ENCODE measurements around the gene CRLF1.

CRLF1 gene

GRCh38 chr19:18559685-18560084 lies 46.9 kb downstream of the CRLF1 start:
- H3K9me2 ChIP-seq (replicated peaks; ENCODE audit: insufficient read depth, low read length) = no peaks in the 10 kb centered on the region
- H3K27me3 ChIP-seq (replicated peaks; ENCODE audit: insufficient read depth, low read length) = no peaks in the 10 kb centered on the region
- H3K4me1 ChIP-seq (ENCODE audit: low read length) = 0 out of 2 replicates have a peak, but pooled peaks cover 3% of the 10 kb centered on the region
- no peaks in the 10 kb centered on the region for H3K36me3 ChIP-seq (replicated peaks; ENCODE audit: insufficient read depth, low read length)
- no peak overlapping the region for H3K9ac ChIP-seq (ENCODE audit: low read length)
- no peak overlapping the region for H3K27ac ChIP-seq (ENCODE audit: low read length)
- TF ChIP-seq, protein P1, sequence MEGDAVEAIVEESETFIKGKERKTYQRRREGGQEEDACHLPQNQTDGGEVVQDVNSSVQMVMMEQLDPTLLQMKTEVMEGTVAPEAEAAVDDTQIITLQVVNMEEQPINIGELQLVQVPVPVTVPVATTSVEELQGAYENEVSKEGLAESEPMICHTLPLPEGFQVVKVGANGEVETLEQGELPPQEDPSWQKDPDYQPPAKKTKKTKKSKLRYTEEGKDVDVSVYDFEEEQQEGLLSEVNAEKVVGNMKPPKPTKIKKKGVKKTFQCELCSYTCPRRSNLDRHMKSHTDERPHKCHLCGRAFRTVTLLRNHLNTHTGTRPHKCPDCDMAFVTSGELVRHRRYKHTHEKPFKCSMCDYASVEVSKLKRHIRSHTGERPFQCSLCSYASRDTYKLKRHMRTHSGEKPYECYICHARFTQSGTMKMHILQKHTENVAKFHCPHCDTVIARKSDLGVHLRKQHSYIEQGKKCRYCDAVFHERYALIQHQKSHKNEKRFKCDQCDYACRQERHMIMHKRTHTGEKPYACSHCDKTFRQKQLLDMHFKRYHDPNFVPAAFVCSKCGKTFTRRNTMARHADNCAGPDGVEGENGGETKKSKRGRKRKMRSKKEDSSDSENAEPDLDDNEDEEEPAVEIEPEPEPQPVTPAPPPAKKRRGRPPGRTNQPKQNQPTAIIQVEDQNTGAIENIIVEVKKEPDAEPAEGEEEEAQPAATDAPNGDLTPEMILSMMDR (IDR thresholded peaks at IDR 0.05; ENCODE audit: low read length) = no peak
- H3K79me2 ChIP-seq (ENCODE audit: low read length) = peaks cover 31% of the 10 kb centered on the region
- H2AFZ ChIP-seq (ENCODE audit: low read length) = no peak overlapping the region
- H3K9me3 ChIP-seq (replicated peaks; ENCODE audit: insufficient read depth, low read length) = no peaks in the 10 kb centered on the region
- no peak overlapping the region for H3K4me2 ChIP-seq (ENCODE audit: low read depth, low read length)
- DNase-seq = no peak
- no peak overlapping the region for H3K4me3 ChIP-seq (ENCODE audit: low read length)
- no peaks in the 10 kb centered on the region for H4K20me1 ChIP-seq (ENCODE audit: insufficient read depth, low read length)
- H3F3A ChIP-seq (ENCODE audit: insufficient read depth, low read length) = peaks cover 15% of the 10 kb centered on the region

GRCh38 chr19:18558604-18559003 lies 48.0 kb downstream of the CRLF1 start:
- no peaks in the 10 kb centered on the region for H3K9me3 ChIP-seq (replicated peaks; ENCODE audit: insufficient read depth, low read length)
- H3K9me2 ChIP-seq (replicated peaks; ENCODE audit: insufficient read depth, low read length) = no peaks in the 10 kb centered on the region
- peak overlapping the region; percentile 96 for H3K9ac ChIP-seq (ENCODE audit: low read length)
- peaks cover 31% of the 10 kb centered on the region for H3K79me2 ChIP-seq (ENCODE audit: low read length)
- peak overlapping the region; percentile 60 for H3K4me2 ChIP-seq (ENCODE audit: low read depth, low read length)
- H3K27me3 ChIP-seq (replicated peaks; ENCODE audit: insufficient read depth, low read length) = no peaks in the 10 kb centered on the region
- H4K20me1 ChIP-seq (ENCODE audit: insufficient read depth, low read length) = no peaks in the 10 kb centered on the region
- DNase-seq = no peak
- no peaks in the 10 kb centered on the region for H3K36me3 ChIP-seq (replicated peaks; ENCODE audit: insufficient read depth, low read length)
- no peak overlapping the region for H2AFZ ChIP-seq (ENCODE audit: low read length)
- H3K27ac ChIP-seq (ENCODE audit: low read length) = peak overlapping the region; percentile 59
- H3K4me3 ChIP-seq (ENCODE audit: low read length) = peak overlapping the region; percentile 99
- TF ChIP-seq EZH2 (optimal IDR thresholded peaks at IDR 0.05; ENCODE audit: low read depth, low read length) = no peak
- no peak for TF ChIP-seq EZH2phosphoT487 (IDR thresholded peaks at IDR 0.05; ENCODE audit: low read length)
- TF ChIP-seq, protein P1 (IDR thresholded peaks at IDR 0.05; ENCODE audit: low read length) = no peak
- H3F3A ChIP-seq (ENCODE audit: insufficient read depth, low read length) = peaks cover 15% of the 10 kb centered on the region
- 0 out of 2 replicates have a peak, but pooled peaks cover 3% of the 10 kb centered on the region for H3K4me1 ChIP-seq (ENCODE audit: low read length)

- no peaks in the 10 kb centered on the region for H3K27me3 ChIP-seq (replicated peaks; ENCODE audit: insufficient read depth, low read length)
- peak overlapping the region; percentile 59 for H3K27ac ChIP-seq (ENCODE audit: low read length)
- no peak for DNase-seq
- peak overlapping the region; percentile 77 for H2AFZ ChIP-seq (ENCODE audit: low read length)
- peak overlapping the region; percentile 96 for H3K9ac ChIP-seq (ENCODE audit: low read length)
- peaks cover 31% of the 10 kb centered on the region for H3K79me2 ChIP-seq (ENCODE audit: low read length)
- TF ChIP-seq EZH2phosphoT487 (IDR thresholded peaks at IDR 0.05; ENCODE audit: low read length) (no peak), EZH2 (optimal IDR thresholded peaks at IDR 0.05; ENCODE audit: low read depth, low read length) (no peak)
- TF ChIP-seq, protein P1 (IDR thresholded peaks at IDR 0.05; ENCODE audit: low read length) = no peak
- no peaks in the 10 kb centered on the region for H4K20me1 ChIP-seq (ENCODE audit: insufficient read depth, low read length)
- H3K9me2 ChIP-seq (replicated peaks; ENCODE audit: insufficient read depth, low read length) = no peaks in the 10 kb centered on the region
- peak overlapping the region; percentile 99 for H3K4me3 ChIP-seq (ENCODE audit: low read length)
- peak overlapping the region; percentile 60 for H3K4me2 ChIP-seq (ENCODE audit: low read depth, low read length)
- no peaks in the 10 kb centered on the region for H3K9me3 ChIP-seq (replicated peaks; ENCODE audit: insufficient read depth, low read length)
- H3K4me1 ChIP-seq (ENCODE audit: low read length) = 0 out of 2 replicates have a peak, but pooled peaks cover 3% of the 10 kb centered on the region
- peaks cover 15% of the 10 kb centered on the region for H3F3A ChIP-seq (ENCODE audit: insufficient read depth, low read length)
- H3K36me3 ChIP-seq (replicated peaks; ENCODE audit: insufficient read depth, low read length) = no peaks in the 10 kb centered on the region
Observed at GRCh38 chr19:18558202-18558555, 48.4 kb downstream of the CRLF1 start.
